PC-9 (cell line): ENCODE results near the gene EFHC1. TPM values are rescaled to one million over a fixed set of nuclear protein-coding genes. Genes with fewer than 3 reads are reported as not detected.

Source experiments
- BruUV-seq: library from RNA; stranded (reverse); fragments of 400-500 nt; replicated peaks from 2 replicates; lab custom pipeline; 2021; lab: Mats Ljungman, UMichigan
- CTCF ChIA-PET: fragments of 300-600 bp; sonication (Branson Sonifier 250); formaldehyde crosslinking; loops from one replicate; lab custom pipeline; 2022; ENCODE audit warnings: antibody characterized with exemption; lab: Charles Lee
- POLR2A ChIA-PET: fragments of 300-600 bp; sonication (Branson Sonifier 250); formaldehyde crosslinking; loops from one replicate; lab custom pipeline; 2022; ENCODE audit warnings: antibody characterized with exemption; ENCODE audit not compliant: unreplicated experiment; lab: Charles Lee
- DNase-seq, 2 experiments: peaks; one replicate each; pipeline versions ENCODE4 v3.0.0 to v3.0.0-alpha.2; 2015 to 2022; ENCODE audit warnings: mixed read lengths in 1 of 2
- H2AFZ ChIP-seq: fragments of 200-600 bp; sonication (generic); 2 replicates; pipeline ENCODE4 v1.8.1; 2017; ENCODE audit warnings: antibody characterized with exemption
- H3F3A ChIP-seq: fragments of 200-600 bp; sonication (generic); 2 replicates; pipeline ENCODE4 v1.8.1; 2017; ENCODE audit warnings: antibody characterized with exemption, mild to moderate bottlenecking, low read depth; ENCODE audit not compliant: insufficient read depth
- H3K27ac ChIP-seq: fragments of 200-600 bp; sonication (generic); 2 replicates; pipeline ENCODE4 v1.6.1; 2016; ENCODE audit warnings: mixed run types
- H3K27me3 ChIP-seq: fragments of 200-600 bp; sonication (generic); 2 replicates; pipeline ENCODE4 v1.6.1; 2016; ENCODE audit warnings: low read depth, mixed run types; ENCODE audit not compliant: insufficient read depth
- H3K36me3 ChIP-seq: fragments of 200-600 bp; sonication (generic); 2 replicates; pipeline ENCODE4 v1.6.1; 2016; ENCODE audit warnings: low read depth, mixed run types
- H3K4me1 ChIP-seq: fragments of 200-600 bp; sonication (generic); replicated peaks from 2 replicates; pipeline ENCODE4 v1.6.1; 2016; ENCODE audit warnings: mixed run types; ENCODE audit not compliant: insufficient read depth
- H3K4me2 ChIP-seq: fragments of 200-600 bp; sonication (generic); 2 replicates; pipeline ENCODE4 v1.6.1; 2017; ENCODE audit warnings: mixed run types
- H3K4me3 ChIP-seq: fragments of 200-600 bp; sonication (generic); 2 replicates; pipeline ENCODE4 v1.6.1; 2016; ENCODE audit warnings: mixed run types
- H3K79me2 ChIP-seq: fragments of 200-600 bp; sonication (generic); 2 replicates; pipeline ENCODE4 v1.6.1; 2017; ENCODE audit warnings: low read depth, mixed run types
- H3K9me2 ChIP-seq: fragments of 200-600 bp; sonication (generic); 2 replicates; pipeline ENCODE4 v1.8.1; 2017; ENCODE audit warnings: mild to moderate bottlenecking; ENCODE audit not compliant: insufficient read depth
- H3K9me3 ChIP-seq: fragments of 200-600 bp; sonication (generic); 2 replicates; pipeline ENCODE4 v1.8.1; 2016; ENCODE audit warnings: low read depth; ENCODE audit not compliant: insufficient read depth
- H4K20me1 ChIP-seq: fragments of 200-600 bp; sonication (generic); 2 replicates; pipeline ENCODE4 v1.8.1; 2017; ENCODE audit not compliant: insufficient read depth
- CTCF ChIP-seq: fragments of 200-600 bp; sonication (generic); conservative IDR thresholded peaks from 2 replicates; pipeline ENCODE4 v1.6.1; 2017; ENCODE audit warnings: mixed run types, antibody characterized with exemption, mild to moderate bottlenecking, moderate library complexity
- EZH2 ChIP-seq: fragments of 200-600 bp; sonication (generic); IDR thresholded peaks from 2 replicates; pipeline ENCODE4 v1.8.0; 2017; ENCODE audit warnings: antibody characterized with exemption, low read depth
- intact Hi-C: fragments of 100-400 bp; cut with micrococcal nuclease; formaldehyde crosslinking; loops from one replicate; pipeline ENCODE4 v1.10.0; 2022; ENCODE audit not compliant: unreplicated experiment
- total RNA-seq: library from RNA; stranded (reverse); gene quantifications from 2 replicates; pipeline ENCODE4 v1.2.3, GENCODE V29; 2021

Gene EFHC1
- total RNA-seq, 1 experiment from 2014 or later = 45.0 TPM

DNA sequence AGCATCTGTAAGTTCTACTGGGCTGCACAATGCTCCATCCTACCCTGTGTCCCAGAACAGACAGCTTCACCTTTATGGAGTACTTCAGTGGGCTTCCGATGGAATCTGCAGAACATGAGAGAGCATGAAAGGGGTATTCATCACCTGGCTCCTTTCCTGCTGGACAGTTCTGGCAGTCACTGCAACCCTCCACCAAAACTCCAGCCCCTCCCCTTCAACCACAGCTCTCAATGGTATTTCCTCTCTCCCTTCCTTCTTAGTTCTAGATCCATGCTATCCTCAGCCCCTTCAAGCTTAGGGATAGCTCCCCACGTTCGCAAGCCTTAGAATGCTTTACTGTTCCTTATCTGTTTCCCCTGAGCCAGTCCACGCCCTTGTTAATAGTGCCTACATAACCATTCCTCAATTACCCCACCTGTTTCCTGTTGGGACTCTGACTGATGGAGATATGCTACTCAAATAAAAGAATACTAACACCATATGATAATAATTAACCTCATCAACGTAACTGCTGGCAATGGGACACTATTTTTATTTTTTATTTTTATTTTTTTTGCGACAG is 130.0 kb downstream of the EFHC1 start:
- H3F3A ChIP-seq = peaks cover 4% of the 10 kb centered on the region; the same call in 1 of the 2 replicates
- TF ChIP-seq EZH2 (no peak), CTCF (no peak)
- H3K4me2 ChIP-seq = no peak overlapping the region
- no peak for DNase-seq
- H3K9me3 ChIP-seq = no peaks in the 10 kb centered on the region
- H3K4me3 ChIP-seq = no peak overlapping the region
- intact Hi-C loops = loop anchor here (2.0 kb wide), 2 partner anchors 17 to 33 kb away; no protein-coding TSS in a partner anchor
- no peak overlapping the region for H3K27ac ChIP-seq
- H3K79me2 ChIP-seq = peaks cover 10% of the 10 kb centered on the region
- no peaks in the 10 kb centered on the region for H3K9me2 ChIP-seq
- no peaks in the 10 kb centered on the region for H3K36me3 ChIP-seq
- no peaks in the 10 kb centered on the region for H3K27me3 ChIP-seq
- no peak overlapping the region for H2AFZ ChIP-seq
- H3K4me1 ChIP-seq = 0 out of 2 replicates have a peak, but pooled peaks cover 8% of the 10 kb centered on the region
- ChIA-PET CTCF (interaction anchor here (0.5 kb wide), 1 partner anchor 11 kb away, joined by 7 read pairs; no protein-coding TSS in a partner anchor), POLR2A (no interaction called here)
- BruUV-seq = no TSS peak
- no peaks in the 10 kb centered on the region; the same call in 1 of the 2 replicates for H4K20me1 ChIP-seq

DNA sequence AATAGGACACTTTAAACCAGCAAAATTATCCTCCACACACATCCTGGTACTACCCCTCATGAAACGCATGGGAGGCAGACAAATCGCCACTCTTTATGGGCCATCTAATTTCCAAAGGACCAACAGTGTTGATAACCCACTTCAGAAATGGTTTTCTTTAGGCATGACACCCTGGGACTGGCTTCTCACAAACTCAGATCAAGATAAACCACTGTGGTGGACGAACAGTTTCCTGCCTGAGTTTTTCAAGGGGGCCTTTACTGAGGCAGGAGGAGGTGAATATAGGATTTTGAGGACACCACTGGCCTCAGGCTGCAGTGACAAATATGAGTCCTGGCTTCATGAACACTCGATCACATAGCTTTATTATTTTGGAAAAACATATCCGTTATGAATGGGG is 130.7 kb downstream of the EFHC1 start:
- Histone ChIP-seq H3F3A (peaks cover 4% of the 10 kb centered on the region; the same call in 1 of the 2 replicates), H4K20me1 (no peaks in the 10 kb centered on the region; the same call in 1 of the 2 replicates), H3K27me3 (no peaks in the 10 kb centered on the region), H3K36me3 (no peaks in the 10 kb centered on the region), H3K79me2 (peaks cover 10% of the 10 kb centered on the region), H3K4me1 (0 out of 2 replicates have a peak, but pooled peaks cover 8% of the 10 kb centered on the region), H3K9me3 (no peaks in the 10 kb centered on the region), H3K9me2 (no peaks in the 10 kb centered on the region), H3K27ac (no peak overlapping the region), H3K4me3 (no peak overlapping the region), H3K4me2 (no peak overlapping the region), H2AFZ (no peak overlapping the region)
- DNase-seq = no peak
- BruUV-seq = no TSS peak
- intact Hi-C loops = loop anchor here (2.0 kb wide), 2 partner anchors 16 to 34 kb away; no protein-coding TSS in a partner anchor
- ChIA-PET CTCF (no interaction called here), POLR2A (no interaction called here)
- TF ChIP-seq EZH2 (no peak), CTCF (no peak)

DNA sequence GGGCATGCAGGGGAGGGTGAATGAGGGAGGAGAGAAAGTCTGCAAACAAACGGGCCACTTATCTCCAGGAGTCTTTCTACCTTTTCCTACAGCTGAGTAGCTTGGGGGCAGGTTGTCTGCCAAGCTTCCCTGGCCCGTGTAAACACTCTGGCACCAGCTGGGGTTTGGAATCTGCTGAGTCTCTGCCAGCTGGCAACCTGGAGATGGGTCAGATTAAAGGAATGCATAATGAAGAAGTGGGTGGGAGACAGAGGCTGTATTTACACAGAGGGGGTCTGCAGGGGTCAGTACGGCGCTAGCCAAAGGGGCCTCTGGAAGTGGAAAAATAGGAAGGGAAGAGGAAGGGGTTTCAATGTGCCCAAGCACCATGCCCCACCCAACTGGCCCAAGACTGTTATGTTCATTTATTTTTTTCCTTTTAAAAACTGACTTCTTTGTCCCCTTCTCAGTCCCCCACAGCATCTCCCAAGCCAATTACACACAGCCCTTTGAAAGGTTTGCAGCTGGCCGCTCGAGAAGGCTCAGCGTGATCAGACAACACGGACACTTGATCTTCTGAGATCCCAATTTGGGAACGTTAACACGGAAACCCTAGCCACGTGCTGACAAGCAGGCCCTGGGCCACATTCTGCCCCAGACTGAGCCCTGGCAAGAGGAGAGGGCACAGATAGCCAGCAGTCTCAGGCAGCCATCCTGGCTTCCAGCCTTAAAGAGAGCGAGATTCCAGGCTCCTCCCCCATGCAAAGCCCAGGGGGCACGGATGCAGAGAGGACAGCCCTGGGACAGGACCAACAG is 131.5 kb downstream of the EFHC1 start:
- Histone ChIP-seq H3K4me1 (0 out of 2 replicates have a peak, but pooled peaks cover 8% of the 10 kb centered on the region), H3K79me2 (peaks cover 9% of the 10 kb centered on the region), H3K9me2 (no peaks in the 10 kb centered on the region), H3K4me3 (no peak overlapping the region), H3F3A (peaks cover 4% of the 10 kb centered on the region; the same call in 1 of the 2 replicates), H3K27me3 (no peaks in the 10 kb centered on the region), H3K27ac (no peak overlapping the region), H2AFZ (no peak overlapping the region), H4K20me1 (no peaks in the 10 kb centered on the region; the same call in 1 of the 2 replicates), H3K4me2 (no peak overlapping the region), H3K9me3 (no peaks in the 10 kb centered on the region), H3K36me3 (no peaks in the 10 kb centered on the region)
- TF ChIP-seq CTCF (no peak), EZH2 (no peak)
- BruUV-seq = no TSS peak
- POLR2A ChIA-PET = interaction anchor here (0.5 to 1.0 kb wide), 2 partner anchors 15 to 987 kb away, joined by 4 to 12 read pairs; no protein-coding TSS in a partner anchor
- intact Hi-C loops = loop anchor here (2.0 kb wide), 2 partner anchors 15 to 35 kb away; no protein-coding TSS in a partner anchor
- peak; percentile 65 to 68 for DNase-seq
- CTCF ChIA-PET = interaction anchor here (0.6 kb wide), 1 partner anchor 12 kb away, joined by 7 read pairs; no protein-coding TSS in a partner anchor
